Endothelial cell of umbilical vein (primary cell): Measurements from ENCODE around the gene METTL25. TPM values are rescaled to one million over a fixed set of nuclear protein-coding genes. Genes with fewer than 3 reads are reported as not detected.

ENCODE experiments used
- BruUV-seq: library from RNA; stranded (reverse); fragments of 400-500 nt; replicated peaks from 2 replicates; lab custom pipeline; 2021; lab: Mats Ljungman, UMichigan
- CTCF ChIA-PET: fragments of 300-600, 350-600 bp; sonication (Branson Sonifier 250); formaldehyde crosslinking; loops from one replicate; lab custom pipeline; 2021; ENCODE audit warnings: antibody characterized with exemption, inconsistent platforms; lab: Charles Lee
- POLR2A ChIA-PET: fragments of 300-600, 350-600 bp; sonication (Branson Sonifier 250); formaldehyde crosslinking; loops from one replicate; lab custom pipeline; 2021; ENCODE audit warnings: antibody characterized with exemption, inconsistent platforms; lab: Charles Lee
- DNase-seq: peaks from one replicate; pipeline ENCODE4 v3.0.0-alpha.2; 2011; ENCODE audit warnings: low read depth, low spot score
- FAIRE-seq: peaks from 2 replicates; lab custom pipeline; 2011; peaks lifted over from hg19 to GRCh38; lab: Jason Lieb, UNC
- H2AFZ ChIP-seq: 2 replicates; pipeline ENCODE4 v1.6.0; 2012; ENCODE audit warnings: low read depth, low read length, control low read depth, inconsistent platforms
- H3K27ac ChIP-seq: 2 replicates; pipeline ENCODE4 v1.5.1; 2011; ENCODE audit warnings: low read depth, mild to moderate bottlenecking, control low read depth, low read length, moderate library complexity; ENCODE audit not compliant: insufficient read depth
- H3K27me3 ChIP-seq, 2 experiments: 2 replicates each; pipeline versions ENCODE4 v1.6.0 to v1.6.1; 2011; ENCODE audit warnings: low read length in 2 of 2, mixed read lengths in 1 of 2; ENCODE audit not compliant: control insufficient read depth in 2 of 2, insufficient read depth in 2 of 2
- H3K36me3 ChIP-seq, 2 experiments: 2 replicates in 1 of 2; 3 replicates in 1 of 2; pipeline ENCODE4 v1.5.1; 2011; ENCODE audit warnings: low read length in 2 of 2, mild to moderate bottlenecking in 1 of 2, moderate library complexity in 1 of 2; ENCODE audit not compliant: control insufficient read depth in 2 of 2, insufficient read depth in 2 of 2; ENCODE audit errors: extremely low read depth in 1 of 2
- H3K4me1 ChIP-seq: 3 replicates; pipeline ENCODE4 v1.5.1; 2011; ENCODE audit warnings: mild to moderate bottlenecking, low read length; ENCODE audit not compliant: control insufficient read depth, insufficient read depth; ENCODE audit errors: extremely low read depth
- H3K4me2 ChIP-seq: 2 replicates; pipeline ENCODE4 v1.6.1; 2011; ENCODE audit warnings: low read length, control low read depth, mixed read lengths; ENCODE audit not compliant: insufficient read depth
- H3K4me3 ChIP-seq, 3 experiments: fragments of 200-600 bp in 1 of 3; sonication (generic), shearing (Covaris generic) in 1 of 3; replicated peaks in 1 of 3; 2 replicates each; pipeline ENCODE4 v1.5.1; 2011 to 2016; ENCODE audit warnings: control low read depth in 3 of 3, low read length in 3 of 3, mild to moderate bottlenecking in 2 of 3, inconsistent platforms in 1 of 3, low read depth in 1 of 3, moderate library complexity in 1 of 3; ENCODE audit not compliant: insufficient read depth in 1 of 3
- H3K79me2 ChIP-seq: 2 replicates; pipeline ENCODE4 v1.6.0; 2012; ENCODE audit warnings: low read length, inconsistent platforms; ENCODE audit not compliant: control insufficient read depth, insufficient read depth
- H3K9ac ChIP-seq: replicated peaks from 2 replicates; pipeline ENCODE3; 2011; ENCODE audit warnings: low read length, control low read depth; ENCODE audit not compliant: insufficient read depth; ENCODE audit errors: extremely low read depth
- H3K9me1 ChIP-seq: replicated peaks from 3 replicates; pipeline ENCODE4 v1.6.0; 2011; ENCODE audit warnings: mild to moderate bottlenecking, low read length; ENCODE audit not compliant: control insufficient read depth, insufficient read depth; ENCODE audit errors: extremely low read depth
- H3K9me3 ChIP-seq: replicated peaks from 2 replicates; pipeline ENCODE4 v1.5.1; 2012; ENCODE audit warnings: low read length, inconsistent platforms; ENCODE audit not compliant: control insufficient read depth, insufficient read depth
- H4K20me1 ChIP-seq: replicated peaks from 2 replicates; pipeline ENCODE3; 2011; ENCODE audit warnings: mild to moderate bottlenecking, low read length; ENCODE audit not compliant: control insufficient read depth, insufficient read depth; ENCODE audit errors: extremely low read depth
- EZH2 ChIP-seq: IDR thresholded peaks from 2 replicates; pipeline ENCODE4 v1.6.1; 2012; ENCODE audit warnings: borderline replicate concordance, low read depth, mild to moderate bottlenecking, moderate library complexity, low read length, inconsistent platforms; ENCODE audit not compliant: severe bottlenecking
- FOS ChIP-seq: IDR thresholded peaks from 2 replicates; pipeline ENCODE4 v1.6.1; 2011; ENCODE audit warnings: mild to moderate bottlenecking, low read length, moderate library complexity, borderline replicate concordance; ENCODE audit not compliant: insufficient read depth
- GATA2 ChIP-seq: IDR thresholded peaks from 2 replicates; pipeline ENCODE4 v1.7.0; 2011; ENCODE audit warnings: low read depth, mild to moderate bottlenecking, moderate library complexity, mixed read lengths, low read length; ENCODE audit not compliant: insufficient read length, insufficient read depth
- JUN ChIP-seq: IDR thresholded peaks from 2 replicates; pipeline ENCODE4 v1.6.1; 2011; ENCODE audit warnings: borderline replicate concordance, low read depth; ENCODE audit not compliant: insufficient read length, insufficient read depth
- MYC ChIP-seq: IDR thresholded peaks from one replicate; pipeline ENCODE4 v1.6.1; 2011; ENCODE audit warnings: mild to moderate bottlenecking, low read depth, low read length
- POLR2A ChIP-seq: IDR thresholded peaks from 2 replicates; pipeline ENCODE4 v1.6.1; 2012; ENCODE audit warnings: low read depth, mild to moderate bottlenecking, control low read depth, low read length
- POLR2AphosphoS5 ChIP-seq: IDR thresholded peaks from 2 replicates; pipeline ENCODE4 v1.6.1; 2012; ENCODE audit warnings: low read depth, mild to moderate bottlenecking, control low read depth, low read length, moderate library complexity; ENCODE audit not compliant: insufficient read depth
- dilution Hi-C: fragments of 300-500 bp; cut with MboI; formaldehyde crosslinking; loops from one replicate; pipeline ENCODE4 v1.15.0; 2019; ENCODE audit warnings: low sequenced_read_pairs; ENCODE audit not compliant: extremely low pct_ligation_motif_present
- intact Hi-C: fragments of 100-400 bp; cut with micrococcal nuclease; formaldehyde crosslinking; loops from one replicate; pipeline ENCODE4 v1.10.0; 2022
- polyA plus RNA-seq, 4 experiments: library from polyadenylated mRNA; depleted of rRNA in 3 of 4; stranded (reverse) in 3 of 4; unstranded in 1 of 4; fragments of >200 nt; gene quantifications; 2 replicates each; pipeline versions ENCODE4 v1.2.1 to v1.2.3, GENCODE V29; 2011 to 2012; ENCODE audit warnings: missing spikeins in 1 of 4
- total RNA-seq: library from RNA; stranded (reverse); gene quantifications from 2 replicates; pipeline ENCODE4 v1.2.3, GENCODE V29; 2021
- TF ChIP-seq, protein P1 (sequence below), 2 donors: IDR thresholded peaks; 1 replicate in 1 of 2; 2 replicates in 1 of 2; pipeline ENCODE4 v1.5.1; 2011; ENCODE audit warnings: low read length in 2 of 2, mild to moderate bottlenecking in 2 of 2, moderate library complexity in 2 of 2, control low read depth in 1 of 2, inconsistent platforms in 1 of 2, low read depth in 1 of 2; ENCODE audit not compliant: insufficient read depth in 1 of 2; ENCODE audit errors: extremely low read depth in 1 of 2
- TF ChIP-seq, protein P2 (sequence below): IDR thresholded peaks from 2 replicates; pipeline ENCODE4 v1.6.1; 2011; ENCODE audit not compliant: insufficient read depth, insufficient read length

Gene METTL25
- total and polyA plus RNA-seq, 2 donors (not counting 3 experiments of a cell fraction or from before 2014, with no cell fraction given), result 6.5 to 8.5 TPM

DNA sequence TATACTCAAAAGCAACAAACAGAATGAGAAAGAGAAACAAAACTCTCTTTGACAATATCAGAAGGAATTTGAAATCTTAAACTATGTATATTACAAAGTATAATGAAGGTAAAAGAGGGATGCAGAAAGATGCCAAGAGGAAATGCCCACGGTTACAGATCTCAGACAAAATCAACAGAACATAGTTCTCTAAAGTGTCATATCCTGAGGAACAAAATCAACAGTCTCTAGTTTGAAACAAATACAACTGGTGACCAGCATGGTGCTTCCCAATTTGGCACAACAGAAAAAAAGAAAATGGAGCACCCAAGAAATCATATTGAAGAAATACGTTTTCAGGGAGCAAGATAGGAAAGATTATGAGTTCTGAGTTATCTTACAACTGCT is 116.5 kb downstream of the METTL25 start:
- H3K9me1 ChIP-seq, result no peaks in the 10 kb centered on the region
- TF ChIP-seq EZH2 (no peak), JUN (peak; percentile 67), GATA2 (peak; percentile 68), MYC (no peak), POLR2A (no peak), POLR2AphosphoS5 (peak; percentile 48), FOS (peak; percentile 31)
- TF ChIP-seq, protein P1, sequence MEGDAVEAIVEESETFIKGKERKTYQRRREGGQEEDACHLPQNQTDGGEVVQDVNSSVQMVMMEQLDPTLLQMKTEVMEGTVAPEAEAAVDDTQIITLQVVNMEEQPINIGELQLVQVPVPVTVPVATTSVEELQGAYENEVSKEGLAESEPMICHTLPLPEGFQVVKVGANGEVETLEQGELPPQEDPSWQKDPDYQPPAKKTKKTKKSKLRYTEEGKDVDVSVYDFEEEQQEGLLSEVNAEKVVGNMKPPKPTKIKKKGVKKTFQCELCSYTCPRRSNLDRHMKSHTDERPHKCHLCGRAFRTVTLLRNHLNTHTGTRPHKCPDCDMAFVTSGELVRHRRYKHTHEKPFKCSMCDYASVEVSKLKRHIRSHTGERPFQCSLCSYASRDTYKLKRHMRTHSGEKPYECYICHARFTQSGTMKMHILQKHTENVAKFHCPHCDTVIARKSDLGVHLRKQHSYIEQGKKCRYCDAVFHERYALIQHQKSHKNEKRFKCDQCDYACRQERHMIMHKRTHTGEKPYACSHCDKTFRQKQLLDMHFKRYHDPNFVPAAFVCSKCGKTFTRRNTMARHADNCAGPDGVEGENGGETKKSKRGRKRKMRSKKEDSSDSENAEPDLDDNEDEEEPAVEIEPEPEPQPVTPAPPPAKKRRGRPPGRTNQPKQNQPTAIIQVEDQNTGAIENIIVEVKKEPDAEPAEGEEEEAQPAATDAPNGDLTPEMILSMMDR (IDR thresholded peaks at IDR 0.05; ENCODE audit: extremely low read depth in 1 of 2, insufficient read depth in 1 of 2, low read depth in 1 of 2, low read length in 2 of 2), result no peak
- TF ChIP-seq, protein P2, sequence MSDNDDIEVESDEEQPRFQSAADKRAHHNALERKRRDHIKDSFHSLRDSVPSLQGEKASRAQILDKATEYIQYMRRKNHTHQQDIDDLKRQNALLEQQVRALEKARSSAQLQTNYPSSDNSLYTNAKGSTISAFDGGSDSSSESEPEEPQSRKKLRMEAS, result no peak
- ChIA-PET CTCF (no interaction called here), POLR2A (no interaction called here)
- FAIRE-seq (peak; percentile 40), DNase-seq (peak; percentile 76)
- H3K36me3 ChIP-seq, result peaks cover 0 to 4% of the 10 kb centered on the region in 2 experiments
- no TSS peak for BruUV-seq
- peaks cover 26% of the 10 kb centered on the region for H3K4me1 ChIP-seq
- peak overlapping the region; percentile 30 for H3K9ac ChIP-seq
- H2AFZ ChIP-seq, result peak overlapping the region; percentile 84
- H3K9me3 ChIP-seq, result no peaks in the 10 kb centered on the region
- H3K4me2 ChIP-seq, result peak overlapping the region; percentile 83
- intact Hi-C loops (loop anchor here (5.0 kb wide), 1 partner anchor 67 kb away; no protein-coding TSS in a partner anchor), dilution Hi-C loops (no loop called here)
- no peaks in the 10 kb centered on the region for H3K27me3 ChIP-seq
- no peaks in the 10 kb centered on the region for H4K20me1 ChIP-seq
- H3K79me2 ChIP-seq, result no peaks in the 10 kb centered on the region
- peak overlapping the region in 1 of 3 experiments; percentile 29 for H3K4me3 ChIP-seq
- peak overlapping the region; percentile 90 for H3K27ac ChIP-seq
